ENCODE measurements around the gene PTTG1IP.

DNA sequence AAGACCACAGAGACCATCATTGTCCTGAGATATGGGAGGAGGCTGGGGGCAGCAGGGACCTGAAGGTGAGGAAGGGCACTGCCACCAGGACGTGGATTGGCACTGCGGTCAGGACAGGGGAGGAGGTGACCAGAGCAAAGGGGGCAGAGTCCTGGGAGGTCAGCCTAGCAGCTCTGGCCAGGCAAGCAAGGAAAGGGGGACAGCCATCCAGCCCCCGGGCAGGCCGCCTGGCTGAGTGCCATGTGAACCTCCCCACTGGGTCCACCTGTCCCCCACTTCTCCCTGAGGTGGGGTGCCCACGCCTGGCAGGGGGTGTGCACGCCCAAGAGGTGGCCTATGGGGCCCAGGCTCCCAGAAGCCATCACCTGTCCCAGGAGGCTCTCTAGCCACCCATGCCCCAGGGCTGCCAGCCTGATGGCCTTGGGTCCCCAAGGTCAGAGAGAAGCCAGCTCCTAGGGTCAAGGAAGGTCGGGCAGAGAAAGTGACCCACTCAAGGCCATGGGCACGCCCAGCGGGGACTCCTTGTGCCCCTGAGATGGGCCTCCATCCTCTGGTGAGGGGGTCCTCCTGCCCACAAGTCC is 17.6 kb upstream of the PTTG1IP start:
- TF ChIP-seq NR2C1 (IDR thresholded peaks at IDR 0.05) (no peak), ZZZ3 (IDR thresholded peaks at IDR 0.05; ENCODE audit: control insufficient read depth, insufficient read length, low read depth) (no peak), CTCF (IDR thresholded peaks at IDR 0.05 in 2 of 3, conservative IDR thresholded peaks at IDR 0.05 in 1 of 3; ENCODE audit: control insufficient read depth in 2 of 3, extremely low read depth in 1 of 3, insufficient read depth in 1 of 3, low read depth in 3 of 3, low read length in 3 of 3) (no peak), TAF1 (IDR thresholded peaks at IDR 0.05; ENCODE audit: borderline replicate concordance, low read depth, low read length) (no peak), PBX3 (IDR thresholded peaks at IDR 0.05; ENCODE audit: insufficient replicate concordance, low read depth, low read length) (no peak), HDAC2 (IDR thresholded peaks at IDR 0.05) (no peak), RAD21 (IDR thresholded peaks at IDR 0.05; ENCODE audit: insufficient read depth, low read depth, low read length) (no peak), MYC (IDR thresholded peaks at IDR 0.05; ENCODE audit: insufficient read depth, insufficient read length, insufficient replicate concordance, low read length, severe bottlenecking) (no peak), ELK1 (IDR thresholded peaks at IDR 0.05; ENCODE audit: low read depth, low read length) (no peak)
